Ovary (tissue), 3 donors: ENCODE results near the gene FAM177A1.

Source experiments
- CTCF ChIP-seq, 3 donors: fragments of 450-650 bp in 2 of 3; fragments of 200-600 bp in 1 of 3; IDR thresholded peaks; one replicate each; pipeline versions ENCODE4 v1.5.1 to v1.8.0; 2016 to 2022; ENCODE audit warnings: antibody characterized with exemption in 3 of 3, mild to moderate bottlenecking in 1 of 3
- POLR2A ChIP-seq: fragments of 450-650 bp; IDR thresholded peaks from one replicate; pipeline ENCODE4 v1.6.1; 2017; ENCODE audit warnings: antibody characterized with exemption, mild to moderate bottlenecking, moderate library complexity
- donor health status: DM: no; HTN: no; CAD: no.

GRCh38 chr14:35020713-35021112 lies 25.4 kb upstream of the FAM177A1 start:
- TF ChIP-seq CTCF (IDR thresholded peaks at IDR 0.05), result no peak
- no peak for TF ChIP-seq POLR2A
